ENCODE measurements around the gene HAUS1. TPM values are rescaled to one million over a fixed set of nuclear protein-coding genes. Genes with fewer than 3 reads are reported as not detected.

HAUS1 gene
- total and polyA plus RNA-seq, 2 experiments from 2014 or later, result 163 to 216 TPM

GRCh38 chr18:46061387-46061786, 42.8 kb upstream of the HAUS1 start:
- Histone ChIP-seq H4K20me1 (replicated peaks; ENCODE audit: insufficient read depth) (no peaks in the 10 kb centered on the region; the same call in 1 of the 2 replicates), H3K79me2 (replicated peaks; ENCODE audit: insufficient read depth) (no peaks in the 10 kb centered on the region), H3K9me2 (ENCODE audit: insufficient read depth) (no peaks in the 10 kb centered on the region), H3K36me3 (ENCODE audit: insufficient read depth) (no peaks in the 10 kb centered on the region), H3K4me1 (ENCODE audit: insufficient read depth) (no peaks in the 10 kb centered on the region), H3K27me3 (ENCODE audit: insufficient read depth) (no peaks in the 10 kb centered on the region), H2AFZ (no peak overlapping the region), H3K4me2 (no peak overlapping the region), H3F3A (replicated peaks; ENCODE audit: low read depth) (no peaks in the 10 kb centered on the region), H3K4me3 (no peak overlapping the region), H3K27ac (ENCODE audit: low read depth) (no peak overlapping the region)
- TF ChIP-seq CTCF (conservative IDR thresholded peaks at IDR 0.05; ENCODE audit: low read depth in 2 of 2) (no peak), EZH2phosphoT487 (IDR thresholded peaks at IDR 0.05; ENCODE audit: unreplicated experiment) (no peak), ZNF462 (CRISPR knock-in tag; IDR thresholded peaks at IDR 0.05) (no peak), ZNF114 (CRISPR knock-in tag; IDR thresholded peaks at IDR 0.05) (no peak), REST (IDR thresholded peaks at IDR 0.05; ENCODE audit: unreplicated experiment) (no peak), NANOG (IDR thresholded peaks at IDR 0.05; ENCODE audit: borderline replicate concordance) (no peak), CREB1 (CRISPR knock-in tag; IDR thresholded peaks at IDR 0.05; ENCODE audit: low read depth) (no peak), ZNF331 (CRISPR knock-in tag; IDR thresholded peaks at IDR 0.05; ENCODE audit: low read depth) (no peak), EZH2 (IDR thresholded peaks at IDR 0.05; ENCODE audit: low read depth, unreplicated experiment) (no peak), STAT1 (IDR thresholded peaks at IDR 0.05; ENCODE audit: unreplicated experiment) (no peak), ETS1 (IDR thresholded peaks at IDR 0.05) (no peak), POLR2AphosphoS5 (IDR thresholded peaks at IDR 0.05; ENCODE audit: low read depth) (no peak), JUNB (IDR thresholded peaks at IDR 0.05; ENCODE audit: unreplicated experiment) (no peak)
- peaks cover 8% of the 10 kb centered on the region for H3K27me3 Mint-ChIP-seq (ENCODE audit: insufficient read depth, low read depth, poor library complexity)
- ATAC-seq (no peak), DNase-seq (ENCODE audit: low spot score) (no peak)
- H3K9me3 Mint-ChIP-seq, result no peaks in the 10 kb centered on the region
- H3K27ac Mint-ChIP-seq, result no peak overlapping the region
- no peaks in the 10 kb centered on the region for H3K36me3 Mint-ChIP-seq (ENCODE audit: low read depth)
- H3K4me1 Mint-ChIP-seq, result no peaks in the 10 kb centered on the region
- H3K4me3 Mint-ChIP-seq, result no peak overlapping the region

Data from GM23338 (cell line).